Measurements from ENCODE around the gene SPNS1. TPM values are rescaled to one million over a fixed set of nuclear protein-coding genes. Genes with fewer than 3 reads are reported as not detected.
A peak's percentile ranks its signal among the peaks of the same experiment; 100 is the strongest.
"Not testable (repeated sequence)": the region's sequence is repeated elsewhere in the genome, so short reads cannot be mapped to it uniquely, and the experiment has no call there.

The SPNS1 gene
- total RNA-seq, 1 experiment from 2014 or later = 9.7 TPM

GRCh38 chr16:28932339-28933141 is 42.0 kb upstream of the SPNS1 start:
- H3K36me3 ChIP-seq (ENCODE audit: insufficient read depth, low read length) = peaks cover 19% of the 10 kb centered on the region
- H3K9ac ChIP-seq (ENCODE audit: low read length) = peak overlapping the region; percentile 92
- no peaks in the 10 kb centered on the region for H4K20me1 ChIP-seq (ENCODE audit: insufficient read depth, low read depth, low read length)
- H3K4me1 ChIP-seq (ENCODE audit: low read length) = peaks cover 28% of the 10 kb centered on the region
- no peaks in the 10 kb centered on the region for H3K9me2 ChIP-seq (replicated peaks; ENCODE audit: insufficient read depth, low read length)
- peak overlapping the region; percentile 80 for H3K4me3 ChIP-seq (ENCODE audit: low read length)
- H3K4me2 ChIP-seq (ENCODE audit: low read depth, low read length, poor library complexity, severe bottlenecking) = peak overlapping the region; percentile 86
- peaks cover 26% of the 10 kb centered on the region for H3K79me2 ChIP-seq (ENCODE audit: low read length)
- H3K27ac ChIP-seq (ENCODE audit: low read length) = peak overlapping the region; percentile 98
- H3K27me3 ChIP-seq (ENCODE audit: low read length) = no peaks in the 10 kb centered on the region
- peak; percentile 67 for DNase-seq
- no peak overlapping the region for H2AFZ ChIP-seq (ENCODE audit: low read length)
- H3K9me3 ChIP-seq (ENCODE audit: low read length) = no peaks in the 10 kb centered on the region

- Histone ChIP-seq H3K4me2 (ENCODE audit: low read depth, low read length, poor library complexity, severe bottlenecking) (peak overlapping the region; percentile 86), H3K27me3 (ENCODE audit: low read length) (no peaks in the 10 kb centered on the region), H3K36me3 (ENCODE audit: insufficient read depth, low read length) (peaks cover 21% of the 10 kb centered on the region), H4K20me1 (ENCODE audit: insufficient read depth, low read depth, low read length) (no peaks in the 10 kb centered on the region), H3K9me3 (ENCODE audit: low read length) (no peaks in the 10 kb centered on the region), H3K79me2 (ENCODE audit: low read length) (peaks cover 26% of the 10 kb centered on the region), H3K9ac (ENCODE audit: low read length) (peak overlapping the region; percentile 92), H3K4me3 (ENCODE audit: low read length) (peak overlapping the region; percentile 80), H2AFZ (ENCODE audit: low read length) (no peak overlapping the region), H3K4me1 (ENCODE audit: low read length) (peaks cover 28% of the 10 kb centered on the region), H3K9me2 (replicated peaks; ENCODE audit: insufficient read depth, low read length) (no peaks in the 10 kb centered on the region), H3K27ac (ENCODE audit: low read length) (peak overlapping the region; percentile 98)
- no peak for DNase-seq
Observed at GRCh38 chr16:28933171-28933570, 41.4 kb upstream of the SPNS1 start.

GRCh38 chr16:28935346-28935745 is 39.2 kb upstream of the SPNS1 start:
- Histone ChIP-seq H3K4me1 (ENCODE audit: low read length) (peaks cover 23% of the 10 kb centered on the region), H3K9ac (ENCODE audit: low read length) (no peak overlapping the region), H3K4me3 (ENCODE audit: low read length) (no peak overlapping the region), H4K20me1 (ENCODE audit: insufficient read depth, low read depth, low read length) (no peaks in the 10 kb centered on the region), H3K79me2 (ENCODE audit: low read length) (peaks cover 26% of the 10 kb centered on the region), H3K9me3 (ENCODE audit: low read length) (no peaks in the 10 kb centered on the region), H3K27me3 (ENCODE audit: low read length) (no peaks in the 10 kb centered on the region), H3K9me2 (replicated peaks; ENCODE audit: insufficient read depth, low read length) (no peaks in the 10 kb centered on the region), H3K4me2 (ENCODE audit: low read depth, low read length, poor library complexity, severe bottlenecking) (no peak overlapping the region), H3K36me3 (ENCODE audit: insufficient read depth, low read length) (peaks cover 27% of the 10 kb centered on the region), H2AFZ (ENCODE audit: low read length) (no peak overlapping the region), H3K27ac (ENCODE audit: low read length) (no peak overlapping the region)
- no peak for DNase-seq

GRCh38 chr16:28935924-28936783 is 38.4 kb upstream of the SPNS1 start:
- H3K9me2 ChIP-seq (replicated peaks; ENCODE audit: insufficient read depth, low read length) = no peaks in the 10 kb centered on the region
- H3K4me3 ChIP-seq (ENCODE audit: low read length) = no peak overlapping the region
- no peaks in the 10 kb centered on the region for H3K27me3 ChIP-seq (ENCODE audit: low read length)
- H3K36me3 ChIP-seq (ENCODE audit: insufficient read depth, low read length) = peaks cover 27% of the 10 kb centered on the region
- no peak overlapping the region for H3K9ac ChIP-seq (ENCODE audit: low read length)
- H3K79me2 ChIP-seq (ENCODE audit: low read length) = peaks cover 26% of the 10 kb centered on the region
- peaks cover 15% of the 10 kb centered on the region for H3K4me1 ChIP-seq (ENCODE audit: low read length)
- H2AFZ ChIP-seq (ENCODE audit: low read length) = no peak overlapping the region
- H3K4me2 ChIP-seq (ENCODE audit: low read depth, low read length, poor library complexity, severe bottlenecking) = no peak overlapping the region
- H4K20me1 ChIP-seq (ENCODE audit: insufficient read depth, low read depth, low read length) = no peaks in the 10 kb centered on the region
- peak; percentile 97 for DNase-seq
- no peak overlapping the region for H3K27ac ChIP-seq (ENCODE audit: low read length)
- H3K9me3 ChIP-seq (ENCODE audit: low read length) = no peaks in the 10 kb centered on the region

- Histone ChIP-seq H3K4me2 (ENCODE audit: low read depth, low read length, poor library complexity, severe bottlenecking) (no peak overlapping the region), H3K9ac (ENCODE audit: low read length) (no peak overlapping the region), H3K4me1 (ENCODE audit: low read length) (peaks cover 9% of the 10 kb centered on the region), H3K9me2 (replicated peaks; ENCODE audit: insufficient read depth, low read length) (no peaks in the 10 kb centered on the region), H4K20me1 (ENCODE audit: insufficient read depth, low read depth, low read length) (no peaks in the 10 kb centered on the region), H3K36me3 (ENCODE audit: insufficient read depth, low read length) (peaks cover 27% of the 10 kb centered on the region), H3K9me3 (ENCODE audit: low read length) (no peaks in the 10 kb centered on the region), H3K27ac (ENCODE audit: low read length) (no peak overlapping the region), H2AFZ (ENCODE audit: low read length) (no peak overlapping the region), H3K4me3 (ENCODE audit: low read length) (no peak overlapping the region), H3K27me3 (ENCODE audit: low read length) (no peaks in the 10 kb centered on the region), H3K79me2 (ENCODE audit: low read length) (peaks cover 23% of the 10 kb centered on the region)
- no peak for DNase-seq
Observed at GRCh38 chr16:28936784-28937155, 37.8 kb upstream of the SPNS1 start.

- Histone ChIP-seq H3K27me3 (ENCODE audit: low read length) (no peaks in the 10 kb centered on the region), H3K9me2 (replicated peaks; ENCODE audit: insufficient read depth, low read length) (no peaks in the 10 kb centered on the region), H3K9me3 (ENCODE audit: low read length) (no peaks in the 10 kb centered on the region), H3K4me3 (ENCODE audit: low read length) (no peak overlapping the region), H3K79me2 (ENCODE audit: low read length) (peaks cover 17% of the 10 kb centered on the region), H3K4me2 (ENCODE audit: low read depth, low read length, poor library complexity, severe bottlenecking) (no peak overlapping the region), H3K4me1 (ENCODE audit: low read length) (peaks cover 7% of the 10 kb centered on the region), H2AFZ (ENCODE audit: low read length) (no peak overlapping the region), H3K36me3 (ENCODE audit: insufficient read depth, low read length) (peaks cover 27% of the 10 kb centered on the region), H4K20me1 (ENCODE audit: insufficient read depth, low read depth, low read length) (no peaks in the 10 kb centered on the region), H3K9ac (ENCODE audit: low read length) (no peak overlapping the region), H3K27ac (ENCODE audit: low read length) (no peak overlapping the region)
- no peak for DNase-seq
Observed at GRCh38 chr16:28937222-28937876, 37.2 kb upstream of the SPNS1 start.

GRCh38 chr16:28938721-28939120 is 35.9 kb upstream of the SPNS1 start:
- H3K4me1 ChIP-seq (ENCODE audit: low read length) = no peaks in the 10 kb centered on the region
- peaks cover 27% of the 10 kb centered on the region for H3K36me3 ChIP-seq (ENCODE audit: insufficient read depth, low read length)
- H3K9ac ChIP-seq (ENCODE audit: low read length) = no peak overlapping the region
- H4K20me1 ChIP-seq (ENCODE audit: insufficient read depth, low read depth, low read length) = no peaks in the 10 kb centered on the region
- H3K79me2 ChIP-seq (ENCODE audit: low read length) = 0 out of 2 replicates have a peak, but pooled peaks cover 6% of the 10 kb centered on the region
- no peak for DNase-seq
- no peak overlapping the region for H2AFZ ChIP-seq (ENCODE audit: low read length)
- no peaks in the 10 kb centered on the region for H3K9me3 ChIP-seq (ENCODE audit: low read length)
- no peak overlapping the region for H3K4me2 ChIP-seq (ENCODE audit: low read depth, low read length, poor library complexity, severe bottlenecking)
- no peaks in the 10 kb centered on the region for H3K27me3 ChIP-seq (ENCODE audit: low read length)
- no peak overlapping the region for H3K27ac ChIP-seq (ENCODE audit: low read length)
- no peaks in the 10 kb centered on the region for H3K9me2 ChIP-seq (replicated peaks; ENCODE audit: insufficient read depth, low read length)
- no peak overlapping the region for H3K4me3 ChIP-seq (ENCODE audit: low read length)

GRCh38 chr16:28939825-28940224 is 34.8 kb upstream of the SPNS1 start:
- H3K9me3 ChIP-seq (ENCODE audit: low read length); H3K79me2 ChIP-seq (ENCODE audit: low read length): not testable (repeated sequence)

More at GRCh38 chr16:28939825-28940224, 34.8 kb upstream of the SPNS1 start:
- H3K27ac ChIP-seq (ENCODE audit: low read length); H3K9ac ChIP-seq (ENCODE audit: low read length); H4K20me1 ChIP-seq (ENCODE audit: insufficient read depth, low read depth, low read length); H3K4me2 ChIP-seq (ENCODE audit: low read depth, low read length, poor library complexity, severe bottlenecking); H3K4me1 ChIP-seq (ENCODE audit: low read length); H3K4me3 ChIP-seq (ENCODE audit: low read length); DNase-seq; H3K9me2 ChIP-seq (replicated peaks; ENCODE audit: insufficient read depth, low read length); H2AFZ ChIP-seq (ENCODE audit: low read length); H3K27me3 ChIP-seq (ENCODE audit: low read length): not testable (repeated sequence)
- peaks cover 19% of the 10 kb centered on the region for H3K36me3 ChIP-seq (ENCODE audit: insufficient read depth, low read length)
